Neural progenitor cell (in vitro differentiated cells): ENCODE data around the gene PILRA.

Source experiments
- CTCF ChIP-seq: fragments of 200-600 bp; sonication (generic); IDR thresholded peaks from 2 replicates; pipeline ENCODE4 v1.5.1; 2017; ENCODE audit warnings: antibody characterized with exemption, mild to moderate bottlenecking
- EZH2 ChIP-seq: fragments of 200-600 bp; sonication (generic); IDR thresholded peaks from 2 replicates; pipeline ENCODE4 v1.6.1; 2017; ENCODE audit warnings: antibody characterized with exemption, mild to moderate bottlenecking, moderate library complexity
- EZH2phosphoT487 ChIP-seq: fragments of 200-600 bp; sonication (generic); IDR thresholded peaks from 2 replicates; pipeline ENCODE4 v1.6.1; 2017; ENCODE audit warnings: antibody characterized with exemption

- TF ChIP-seq CTCF = no peak
- no peak for TF ChIP-seq EZH2
- TF ChIP-seq EZH2phosphoT487 = no peak
These were observed 16.1 kb upstream of the PILRA start for GRCh38 chr7:100357131-100357561.
